Natural killer cell (primary cell): ENCODE results near the gene TRAF2. TPM values are rescaled to one million over a fixed set of nuclear protein-coding genes. Genes with fewer than 3 reads are reported as not detected.

ENCODE experiments used
- ATAC-seq, 3 donors: fragments of 150-1000 bp in 2 of 3; fragments of 200-7000 bp in 1 of 3; cut with Tn5 transposase; 1 replicate in 1 of 3; 2 replicates in 2 of 3; pipeline ENCODE4 v1.10.0; 2021; ENCODE audit warnings: mild to moderate bottlenecking in 2 of 3, moderate library complexity in 2 of 3
- DNase-seq, 2 donors: peaks; one replicate each; pipeline versions ENCODE4 v3.0.0 to v3.0.0-alpha.2; 2013 to 2021; ENCODE audit warnings: mixed read lengths in 1 of 2
- H3K27ac ChIP-seq: one replicate; pipeline ENCODE4 v1.5.1; 2013; ENCODE audit warnings: mild to moderate bottlenecking, low read length
- H3K27me3 ChIP-seq: one replicate; pipeline ENCODE4 v1.6.1; 2013; ENCODE audit warnings: low read length; ENCODE audit not compliant: control insufficient read depth, insufficient read depth
- H3K36me3 ChIP-seq: one replicate; pipeline ENCODE4 v1.6.1; 2013; ENCODE audit warnings: low read length; ENCODE audit not compliant: control insufficient read depth, insufficient read depth
- H3K4me1 ChIP-seq: one replicate; pipeline ENCODE4 v1.6.1; 2013; ENCODE audit warnings: low read length; ENCODE audit not compliant: control insufficient read depth, insufficient read depth
- H3K4me3 ChIP-seq: one replicate; pipeline ENCODE4 v1.5.1; 2013; ENCODE audit warnings: low read length
- H3K9me3 ChIP-seq: one replicate; pipeline ENCODE4 v1.6.1; 2013; ENCODE audit warnings: low read length; ENCODE audit not compliant: control insufficient read depth, insufficient read depth
- H3K27ac Mint-ChIP-seq, 2 donors: one replicate each; pipeline ENCODE4 v1.8.0; 2022; ENCODE audit warnings: mild to moderate bottlenecking in 2 of 2, mixed read lengths in 2 of 2, moderate library complexity in 1 of 2
- H3K27me3 Mint-ChIP-seq, 2 donors: one replicate each; pipeline ENCODE4 v1.8.0; 2022; ENCODE audit warnings: low read depth in 2 of 2, mixed read lengths in 2 of 2
- H3K36me3 Mint-ChIP-seq: one replicate; pipeline ENCODE4 v1.8.0; 2022; ENCODE audit warnings: mixed read lengths
- H3K4me1 Mint-ChIP-seq, 2 donors: one replicate each; pipeline ENCODE4 v1.8.0; 2022; ENCODE audit warnings: mixed read lengths in 2 of 2
- H3K4me3 Mint-ChIP-seq: one replicate; pipeline ENCODE4 v1.8.0; 2022; ENCODE audit warnings: mild to moderate bottlenecking, moderate library complexity, mixed read lengths
- H3K9me3 Mint-ChIP-seq, 2 donors: one replicate each; pipeline ENCODE4 v1.8.0; 2022; ENCODE audit warnings: mixed read lengths in 2 of 2
- CTCF ChIP-seq: fragments of 200-600 bp; IDR thresholded peaks from one replicate; pipeline ENCODE4 v1.8.0; 2022; ENCODE audit warnings: antibody characterized with exemption
- WGBS: methylation state at CpG from one replicate; pipeline ENCODE4 v1.1.7; 2013; ENCODE audit warnings: missing lambda C conversion rate; ENCODE audit not compliant: insufficient coverage; 5-methylcytosine and 5-hydroxymethylcytosine counted together
- intact Hi-C: fragments of 100-400 bp; cut with micrococcal nuclease; formaldehyde crosslinking; loops from one replicate; pipeline ENCODE4 v1.14.2; 2022
- total RNA-seq, 4 donors: library from RNA; stranded (reverse); fragments of 120-200 nt in 1 of 4; gene quantifications; one replicate each; pipeline versions ENCODE4 v1.2.3 to v1.2.4, GENCODE V29; 2013 to 2022

Gene TRAF2
- total RNA-seq, 3 donors from 2014 or later (not counting 1 experiment from before 2014, with no cell fraction given): 17.4 to 35.5 (median 25.0) TPM

GRCh38 chr9:136939431-136939995 lies 53.2 kb downstream of the TRAF2 start:
- Histone ChIP-seq H3K9me3 (no peaks in the 10 kb centered on the region), H3K27ac (no peak overlapping the region), H3K36me3 (peaks cover 39% of the 10 kb centered on the region), H3K4me1 (peaks cover 18% of the 10 kb centered on the region), H3K27me3 (no peaks in the 10 kb centered on the region), H3K4me3 (no peak overlapping the region)
- Mint-ChIP-seq H3K4me1 (peaks cover 16 to 17% of the 10 kb centered on the region in 2 donors), H3K27ac (no peak overlapping the region), H3K27me3 (no peaks in the 10 kb centered on the region), H3K4me3 (no peak overlapping the region), H3K9me3 (no peaks in the 10 kb centered on the region), H3K36me3 (no peaks in the 10 kb centered on the region)
- WGBS: 95% methylated on average over 28 of the region's 28 CpGs
- no peak for ATAC-seq
- DNase-seq: no peak
- TF ChIP-seq CTCF: no peak
- intact Hi-C loops: no loop called here

GRCh38 chr9:136939996-136940525 lies 53.7 kb downstream of the TRAF2 start:
- H3K4me3 ChIP-seq: no peak overlapping the region
- TF ChIP-seq CTCF: no peak
- H3K36me3 Mint-ChIP-seq: no peaks in the 10 kb centered on the region
- no peaks in the 10 kb centered on the region for H3K9me3 Mint-ChIP-seq
- intact Hi-C loops: loop anchor here (5.0 kb wide), 1 partner anchor 53 kb away; the partner anchor contains the start of gene TRAF2
- H3K4me1 ChIP-seq: peaks cover 22% of the 10 kb centered on the region
- H3K9me3 ChIP-seq: no peaks in the 10 kb centered on the region
- peaks cover 21% of the 10 kb centered on the region in 2 donors for H3K4me1 Mint-ChIP-seq
- 89% methylated on average over 16 of the region's 16 CpGs for WGBS
- no peaks in the 10 kb centered on the region for H3K27me3 Mint-ChIP-seq
- H3K27me3 ChIP-seq: no peaks in the 10 kb centered on the region
- ATAC-seq (no peak), DNase-seq (no peak)
- H3K27ac Mint-ChIP-seq: no peak overlapping the region
- H3K36me3 ChIP-seq: peaks cover 39% of the 10 kb centered on the region
- H3K27ac ChIP-seq: no peak overlapping the region
- no peak overlapping the region for H3K4me3 Mint-ChIP-seq

- Histone ChIP-seq H3K4me3 (no peak overlapping the region), H3K4me1 (peaks cover 29% of the 10 kb centered on the region), H3K9me3 (no peaks in the 10 kb centered on the region), H3K27me3 (no peaks in the 10 kb centered on the region), H3K27ac (no peak overlapping the region), H3K36me3 (peaks cover 39% of the 10 kb centered on the region)
- Mint-ChIP-seq H3K27me3 (no peaks in the 10 kb centered on the region), H3K27ac (no peak overlapping the region), H3K9me3 (no peaks in the 10 kb centered on the region), H3K4me3 (no peak overlapping the region), H3K36me3 (no peaks in the 10 kb centered on the region), H3K4me1 (peaks cover 22 to 25% of the 10 kb centered on the region in 2 donors)
- ATAC-seq: no peak
- intact Hi-C loops: loop anchor here (5.0 kb wide), 1 partner anchor 53 kb away; the partner anchor contains the start of gene TRAF2
- TF ChIP-seq CTCF: no peak
- WGBS: 95% methylated on average over 42 of the region's 42 CpGs
- no peak for DNase-seq
These were observed 54.4 kb downstream of the TRAF2 start for GRCh38 chr9:136940526-136941230.
